HG02610 (cell line): ENCODE measurements around the gene TMEM25.
"Not testable (repeated sequence)": the region's sequence is repeated elsewhere in the genome, so short reads cannot be mapped to it uniquely, and the experiment has no call there.

ENCODE experiments used
- ATAC-seq: cut with Tn5 transposase; IDR thresholded peaks from one replicate; pipeline ENCODE4 v1.9.1; 2021; ENCODE audit warnings: mild to moderate bottlenecking, moderate library complexity; ENCODE audit not compliant: unreplicated experiment

TMEM25 gene

GRCh38 chr11:118574636-118575035, 43.6 kb downstream of the TMEM25 start:
- no peak for ATAC-seq

DNA sequence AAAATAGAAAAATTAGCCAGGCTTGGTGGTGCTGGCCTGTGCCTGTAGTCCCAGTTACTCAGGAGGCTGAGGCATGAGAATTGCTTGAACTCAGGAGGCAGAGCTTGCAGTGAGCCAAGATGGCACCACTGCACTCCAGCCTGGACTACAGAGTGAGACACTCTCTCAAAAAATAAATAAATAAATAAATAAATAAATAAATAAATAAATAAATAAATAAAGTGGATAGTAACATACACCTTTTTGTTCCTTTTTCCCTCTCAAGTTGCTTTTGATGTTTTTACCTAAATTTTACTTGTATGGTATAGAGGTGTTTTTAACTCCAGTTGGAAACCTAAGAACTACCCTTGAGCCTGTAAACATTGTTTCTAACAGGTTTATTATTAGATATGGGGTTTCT, 47.0 kb downstream of the TMEM25 start:
- not testable (repeated sequence) for ATAC-seq

- ATAC-seq, result no peak
Measured at GRCh38 chr11:118581057-118581456, 50.1 kb downstream of the TMEM25 start.
